ENCODE results near the gene HSD3B7.

Gene HSD3B7

DNA sequence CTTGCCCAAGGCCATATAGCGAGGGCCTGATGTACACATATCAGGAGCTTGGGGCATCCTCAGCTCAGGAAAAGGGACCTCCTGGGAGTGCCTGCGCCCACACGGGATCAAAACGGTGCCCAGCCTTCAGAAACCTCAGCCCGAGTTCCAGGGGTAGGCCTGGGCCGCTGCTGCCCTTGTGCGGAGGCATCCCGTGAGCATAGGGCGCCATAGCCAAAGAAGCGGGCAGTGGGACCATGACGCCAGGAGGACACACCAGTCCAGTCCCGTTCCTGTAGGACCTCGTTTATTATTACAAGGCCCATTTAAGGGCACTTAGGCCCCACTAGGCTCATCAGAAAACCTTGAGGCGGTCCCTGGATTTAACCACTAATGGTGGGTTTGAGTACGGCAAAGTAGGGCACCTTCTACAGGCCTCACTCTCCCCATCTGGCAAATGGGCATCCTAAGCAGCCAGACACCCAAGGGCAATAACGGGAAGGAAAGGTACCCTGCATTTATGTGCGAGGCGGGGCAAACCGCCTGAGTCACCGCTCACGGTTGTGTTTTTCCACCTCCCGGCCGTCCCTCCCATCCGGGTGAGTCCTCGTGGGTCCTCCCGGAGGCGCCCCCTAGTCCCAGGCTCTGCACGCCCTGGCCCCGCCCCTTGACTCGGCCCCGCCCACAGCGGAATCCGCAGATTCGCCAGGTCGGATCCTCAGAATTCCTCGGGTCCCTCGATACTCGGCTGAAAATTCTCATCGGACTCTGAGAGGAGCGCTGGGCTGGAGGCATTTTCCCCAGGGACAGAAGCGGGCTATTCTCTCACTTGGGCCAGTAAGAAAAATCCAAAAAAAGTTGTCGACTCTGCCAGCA is 28.2 kb upstream of the HSD3B7 start:
- TF ChIP-seq, protein P1, sequence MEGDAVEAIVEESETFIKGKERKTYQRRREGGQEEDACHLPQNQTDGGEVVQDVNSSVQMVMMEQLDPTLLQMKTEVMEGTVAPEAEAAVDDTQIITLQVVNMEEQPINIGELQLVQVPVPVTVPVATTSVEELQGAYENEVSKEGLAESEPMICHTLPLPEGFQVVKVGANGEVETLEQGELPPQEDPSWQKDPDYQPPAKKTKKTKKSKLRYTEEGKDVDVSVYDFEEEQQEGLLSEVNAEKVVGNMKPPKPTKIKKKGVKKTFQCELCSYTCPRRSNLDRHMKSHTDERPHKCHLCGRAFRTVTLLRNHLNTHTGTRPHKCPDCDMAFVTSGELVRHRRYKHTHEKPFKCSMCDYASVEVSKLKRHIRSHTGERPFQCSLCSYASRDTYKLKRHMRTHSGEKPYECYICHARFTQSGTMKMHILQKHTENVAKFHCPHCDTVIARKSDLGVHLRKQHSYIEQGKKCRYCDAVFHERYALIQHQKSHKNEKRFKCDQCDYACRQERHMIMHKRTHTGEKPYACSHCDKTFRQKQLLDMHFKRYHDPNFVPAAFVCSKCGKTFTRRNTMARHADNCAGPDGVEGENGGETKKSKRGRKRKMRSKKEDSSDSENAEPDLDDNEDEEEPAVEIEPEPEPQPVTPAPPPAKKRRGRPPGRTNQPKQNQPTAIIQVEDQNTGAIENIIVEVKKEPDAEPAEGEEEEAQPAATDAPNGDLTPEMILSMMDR (IDR thresholded peaks at IDR 0.05; ENCODE audit: extremely low read depth, insufficient read depth, missing control alignments): peak; percentile 34
- in situ Hi-C loops (cut with MboI; ENCODE audit: low pct_unique_long_range_greater_than_20kb, low sequenced_read_pairs, unreplicated experiment): loop anchor here (25.0 kb wide), 2 partner anchors 480 to 930 kb away; partner anchors contain the start of genes COX6A2 and ZNF843
- peak; percentile 90 for DNase-seq (ENCODE audit: low spot score)

DNA sequence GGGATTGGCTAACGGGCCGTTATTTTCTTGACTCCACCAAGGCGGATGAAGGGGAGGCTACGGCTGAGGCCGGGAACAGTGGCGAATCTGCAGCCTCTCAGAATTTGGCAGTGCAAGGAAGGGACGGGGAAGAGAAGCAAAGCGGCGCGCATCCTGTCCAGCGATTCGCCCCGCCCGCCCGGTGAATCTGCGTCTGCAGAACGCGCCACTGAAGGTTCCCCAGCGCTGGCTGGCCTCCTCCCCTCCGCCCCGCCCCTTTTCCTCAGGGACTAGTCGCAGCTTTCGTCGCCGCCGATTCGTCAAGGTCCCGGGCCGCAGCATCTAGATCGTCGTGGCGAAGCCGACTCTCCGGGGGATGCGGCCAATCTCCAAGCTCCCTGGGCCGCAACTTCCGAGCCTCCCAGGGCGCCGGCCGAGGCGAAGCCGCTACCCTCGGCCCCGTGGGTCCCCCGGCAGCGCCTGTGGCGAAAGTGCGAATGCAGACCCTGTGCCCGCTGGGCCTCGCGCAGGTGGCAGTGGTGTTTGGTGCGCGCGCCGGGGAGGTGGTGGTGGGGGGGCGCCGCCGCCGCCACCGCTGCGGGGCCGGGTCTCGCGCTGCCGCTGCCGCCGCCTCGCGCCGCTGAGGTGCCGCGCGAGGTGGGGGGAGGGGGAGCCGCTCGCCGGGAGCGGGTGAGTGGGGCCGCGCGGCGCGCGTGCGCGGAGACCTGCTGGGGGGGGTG is 27.4 kb upstream of the HSD3B7 start, which contains the start of gene SETD1A:
TSS of gene SETD1A (plus strand) at position 299 of the 719 bp plus-strand sequence. CDS start 978 bp downstream, outside the sequence.
- in situ Hi-C loops (cut with MboI; ENCODE audit: low pct_unique_long_range_greater_than_20kb, low sequenced_read_pairs, unreplicated experiment): loop anchor here (25.0 kb wide), 2 partner anchors 480 to 930 kb away; partner anchors contain the start of genes COX6A2 and ZNF843

DNA sequence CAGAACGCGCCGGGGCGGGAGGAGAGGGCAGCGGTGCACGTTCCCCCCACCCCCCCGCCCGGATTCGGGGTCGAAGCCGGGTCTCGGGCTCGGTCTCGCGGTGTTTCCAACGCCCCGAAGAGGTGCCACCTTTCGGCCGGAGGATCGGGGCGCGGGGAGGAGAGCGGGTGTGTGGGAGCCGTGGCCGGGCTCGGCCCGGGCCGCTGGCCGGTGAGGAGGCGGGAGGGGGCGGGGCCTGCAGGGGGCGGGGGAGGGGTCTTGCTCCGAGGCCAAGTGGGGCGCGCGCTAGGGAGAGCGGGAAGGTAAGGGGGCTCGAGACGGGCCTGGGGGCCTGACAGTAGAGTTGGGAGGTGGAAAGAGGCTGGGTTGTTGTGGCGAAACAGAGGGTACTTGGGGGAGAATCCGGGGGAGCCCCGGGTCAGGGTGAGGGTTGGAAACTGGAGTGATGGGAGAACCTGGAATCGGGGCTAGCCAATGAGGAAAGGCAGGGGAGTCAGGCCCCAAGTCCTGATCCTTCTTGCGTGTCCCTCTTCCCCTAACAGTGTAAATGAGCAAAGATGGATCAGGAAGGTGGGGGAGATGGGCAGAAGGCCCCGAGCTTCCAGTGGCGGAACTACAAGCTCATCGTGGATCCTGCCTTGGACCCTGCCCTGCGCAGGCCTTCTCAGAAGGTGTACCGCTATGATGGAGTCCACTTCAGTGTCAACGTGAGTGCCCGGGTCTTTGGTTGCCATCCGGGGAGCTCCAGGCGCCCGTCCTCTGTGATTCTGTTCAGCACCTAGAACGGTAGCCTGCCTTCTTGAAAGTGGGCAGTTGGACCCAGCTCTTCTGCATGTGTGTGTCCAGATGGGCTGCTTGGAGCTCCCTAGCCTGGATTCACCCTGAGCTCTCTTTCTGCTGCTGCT is 26.6 kb upstream of the HSD3B7 start:
- TF ChIP-seq, protein P1 (IDR thresholded peaks at IDR 0.05; ENCODE audit: extremely low read depth, insufficient read depth, missing control alignments): peak; percentile 6
- in situ Hi-C loops (cut with MboI; ENCODE audit: low pct_unique_long_range_greater_than_20kb, low sequenced_read_pairs, unreplicated experiment): loop anchor here (25.0 kb wide), 2 partner anchors 479 to 929 kb away; partner anchors contain the start of genes COX6A2 and ZNF843
- DNase-seq (ENCODE audit: low spot score): peak; percentile 90

More for the DNA sequence above, 27.4 kb upstream of the HSD3B7 start, which contains the start of gene SETD1A:
- DNase-seq (ENCODE audit: low spot score): peak; percentile 98
- TF ChIP-seq, protein P1 (IDR thresholded peaks at IDR 0.05; ENCODE audit: extremely low read depth, insufficient read depth, missing control alignments): no peak

DNA sequence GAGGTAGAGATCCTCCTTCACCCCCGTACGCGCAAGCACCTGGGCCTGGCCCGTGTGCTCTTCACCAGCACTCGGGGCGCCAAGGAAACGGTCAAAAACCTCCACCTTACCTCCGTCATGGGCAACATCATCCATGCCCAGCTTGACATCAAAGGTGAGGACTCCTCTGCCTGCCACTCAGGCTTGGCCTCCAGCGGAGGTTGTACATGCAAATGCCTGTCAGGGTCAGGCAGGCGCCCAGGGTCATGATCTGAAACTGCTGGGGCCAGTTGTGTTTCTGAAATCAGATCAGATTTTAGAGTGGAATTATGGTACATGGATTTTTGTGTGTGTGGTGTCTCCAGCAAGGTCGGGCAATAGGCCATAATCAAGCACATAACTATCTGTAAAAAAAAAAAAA is 23.6 kb upstream of the HSD3B7 start:
- TF ChIP-seq, protein P1 (IDR thresholded peaks at IDR 0.05; ENCODE audit: extremely low read depth, insufficient read depth, missing control alignments): no peak
- no peak for DNase-seq (ENCODE audit: low spot score)
- in situ Hi-C loops (cut with MboI; ENCODE audit: low pct_unique_long_range_greater_than_20kb, low sequenced_read_pairs, unreplicated experiment): loop anchor here (25.0 kb wide), 2 partner anchors 476 to 926 kb away; partner anchors contain the start of genes COX6A2 and ZNF843

DNA sequence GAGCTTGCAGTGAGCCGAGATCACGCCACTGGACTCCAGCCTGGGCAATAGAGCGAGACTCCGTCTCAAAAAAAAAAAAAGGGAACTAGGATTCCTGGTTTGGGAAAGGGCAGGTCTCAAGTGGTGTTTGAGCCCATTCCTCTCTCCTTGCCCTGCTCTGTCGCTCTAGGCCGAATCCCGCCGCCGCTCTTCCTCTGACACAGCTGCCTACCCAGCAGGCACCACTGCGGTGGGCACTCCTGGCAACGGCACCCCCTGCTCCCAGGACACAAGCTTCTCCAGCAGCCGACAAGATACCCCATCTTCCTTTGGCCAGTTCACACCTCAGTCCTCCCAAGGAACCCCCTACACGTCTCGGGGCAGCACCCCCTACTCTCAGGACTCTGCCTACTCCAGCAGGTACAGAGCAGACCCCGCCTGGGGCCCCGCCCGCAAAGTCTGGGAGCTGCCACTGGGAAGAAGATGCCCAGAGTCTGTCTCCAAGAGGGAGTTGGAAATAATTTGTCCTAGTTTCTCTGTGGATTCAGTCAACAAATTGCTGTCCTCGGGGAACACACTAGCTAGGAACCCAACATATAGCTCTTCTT is 21.0 kb upstream of the HSD3B7 start:
- DNase-seq (ENCODE audit: low spot score): no peak
- TF ChIP-seq, protein P1 (IDR thresholded peaks at IDR 0.05; ENCODE audit: extremely low read depth, insufficient read depth, missing control alignments): no peak
- in situ Hi-C loops (cut with MboI; ENCODE audit: low pct_unique_long_range_greater_than_20kb, low sequenced_read_pairs, unreplicated experiment): loop anchor here (25.0 kb wide), 2 partner anchors 473 to 923 kb away; partner anchors contain the start of genes COX6A2 and ZNF843
